ENCODE measurements around the gene UNC80.

DNA sequence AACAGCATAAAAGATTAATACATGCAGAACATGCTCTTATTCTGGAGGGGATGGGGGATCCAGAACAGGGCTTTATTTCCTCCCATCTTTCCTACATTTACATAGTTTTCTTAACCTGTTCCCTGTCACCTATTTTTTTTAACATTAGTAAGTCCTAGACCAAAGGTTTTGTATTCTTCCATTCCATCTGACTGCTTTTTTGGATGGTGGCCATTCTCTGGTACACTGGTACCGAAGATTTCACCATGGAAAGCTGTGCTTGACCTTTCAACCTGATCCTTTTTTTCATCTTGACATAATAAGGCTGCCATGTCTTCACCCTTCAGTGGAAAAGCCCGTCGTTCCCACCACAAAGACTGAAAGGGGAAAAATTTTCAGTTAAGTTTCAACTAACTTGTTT, 251.2 kb downstream of the UNC80 start:
- TF ChIP-seq, protein P1, sequence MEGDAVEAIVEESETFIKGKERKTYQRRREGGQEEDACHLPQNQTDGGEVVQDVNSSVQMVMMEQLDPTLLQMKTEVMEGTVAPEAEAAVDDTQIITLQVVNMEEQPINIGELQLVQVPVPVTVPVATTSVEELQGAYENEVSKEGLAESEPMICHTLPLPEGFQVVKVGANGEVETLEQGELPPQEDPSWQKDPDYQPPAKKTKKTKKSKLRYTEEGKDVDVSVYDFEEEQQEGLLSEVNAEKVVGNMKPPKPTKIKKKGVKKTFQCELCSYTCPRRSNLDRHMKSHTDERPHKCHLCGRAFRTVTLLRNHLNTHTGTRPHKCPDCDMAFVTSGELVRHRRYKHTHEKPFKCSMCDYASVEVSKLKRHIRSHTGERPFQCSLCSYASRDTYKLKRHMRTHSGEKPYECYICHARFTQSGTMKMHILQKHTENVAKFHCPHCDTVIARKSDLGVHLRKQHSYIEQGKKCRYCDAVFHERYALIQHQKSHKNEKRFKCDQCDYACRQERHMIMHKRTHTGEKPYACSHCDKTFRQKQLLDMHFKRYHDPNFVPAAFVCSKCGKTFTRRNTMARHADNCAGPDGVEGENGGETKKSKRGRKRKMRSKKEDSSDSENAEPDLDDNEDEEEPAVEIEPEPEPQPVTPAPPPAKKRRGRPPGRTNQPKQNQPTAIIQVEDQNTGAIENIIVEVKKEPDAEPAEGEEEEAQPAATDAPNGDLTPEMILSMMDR (IDR thresholded peaks at IDR 0.05; ENCODE audit: extremely low read depth in 1 of 2, insufficient read depth in 1 of 2, low read depth in 1 of 2, low read length in 2 of 2): no peak
- no peak for TF ChIP-seq POLR2A (IDR thresholded peaks at IDR 0.05; ENCODE audit: low read depth, low read length)
- no peak for TF ChIP-seq JUN (IDR thresholded peaks at IDR 0.05; ENCODE audit: borderline replicate concordance, insufficient read depth, insufficient read length, low read depth)
- TF ChIP-seq EZH2 (IDR thresholded peaks at IDR 0.05; ENCODE audit: borderline replicate concordance, low read depth, low read length, severe bottlenecking): no peak
- no peak for TF ChIP-seq MYC (IDR thresholded peaks at IDR 0.05; ENCODE audit: low read depth, low read length)
- TF ChIP-seq, protein P2, sequence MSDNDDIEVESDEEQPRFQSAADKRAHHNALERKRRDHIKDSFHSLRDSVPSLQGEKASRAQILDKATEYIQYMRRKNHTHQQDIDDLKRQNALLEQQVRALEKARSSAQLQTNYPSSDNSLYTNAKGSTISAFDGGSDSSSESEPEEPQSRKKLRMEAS (IDR thresholded peaks at IDR 0.05; ENCODE audit: insufficient read depth, insufficient read length): no peak
- no peak for TF ChIP-seq POLR2AphosphoS5 (IDR thresholded peaks at IDR 0.05; ENCODE audit: insufficient read depth, low read depth, low read length)
- no peak for TF ChIP-seq FOS (IDR thresholded peaks at IDR 0.05; ENCODE audit: borderline replicate concordance, insufficient read depth, low read length)
- no peak for TF ChIP-seq GATA2 (IDR thresholded peaks at IDR 0.05; ENCODE audit: insufficient read depth, insufficient read length, low read depth, low read length)

All from endothelial cell of umbilical vein (primary cell).